MM.1S (cell line): ENCODE data around the gene SCP2.

Experiments
- DNase-seq: peaks from one replicate; pipeline ENCODE4 v3.0.0-alpha.2; 2015
- H2AFZ ChIP-seq: fragments of 300-600 bp; sonication (generic); 2 replicates; pipeline ENCODE4 v1.6.0; 2016; ENCODE audit warnings: antibody characterized with exemption, low read length
- H3F3A ChIP-seq: fragments of 300-600 bp; sonication (generic); 2 replicates; pipeline ENCODE4 v1.6.1; 2016; ENCODE audit warnings: mild to moderate bottlenecking, antibody characterized with exemption, low read length, moderate library complexity, mixed read lengths; ENCODE audit not compliant: insufficient read depth
- H3K27ac ChIP-seq: fragments of 300-600 bp; sonication (generic); 2 replicates; pipeline ENCODE4 v1.5.1; 2016; ENCODE audit warnings: mild to moderate bottlenecking, low read length
- H3K27me3 ChIP-seq: fragments of 300-600 bp; sonication (generic); replicated peaks from 2 replicates; pipeline ENCODE4 v1.6.0; 2016; ENCODE audit warnings: low read length; ENCODE audit not compliant: insufficient read depth
- H3K36me3 ChIP-seq: fragments of 300-600 bp; sonication (generic); replicated peaks from 2 replicates; pipeline ENCODE4 v1.6.1; 2016; ENCODE audit warnings: mild to moderate bottlenecking, low read length, mixed read lengths; ENCODE audit not compliant: insufficient read depth
- H3K4me1 ChIP-seq: fragments of 300-600 bp; sonication (generic); 2 replicates; pipeline ENCODE4 v1.6.1; 2016; ENCODE audit warnings: low read length, mixed read lengths
- H3K4me2 ChIP-seq: fragments of 300-600 bp; sonication (generic); 2 replicates; pipeline ENCODE4 v1.6.0; 2016; ENCODE audit warnings: low read depth, low read length
- H3K4me3 ChIP-seq: fragments of 300-600 bp; sonication (generic); 2 replicates; pipeline ENCODE4 v1.5.1; 2016; ENCODE audit warnings: low read length, mixed read lengths
- H3K79me2 ChIP-seq: fragments of 300-600 bp; sonication (generic); 2 replicates; pipeline ENCODE4 v1.6.1; 2016; ENCODE audit warnings: mixed run types, low read length, mixed read lengths
- H3K9ac ChIP-seq: fragments of 300-600 bp; sonication (generic); 2 replicates; pipeline ENCODE4 v1.6.1; 2016; ENCODE audit warnings: low read length, mixed read lengths
- H3K9me2 ChIP-seq: fragments of 300-600 bp; sonication (generic); replicated peaks from 2 replicates; pipeline ENCODE4 v1.6.1; 2016; ENCODE audit warnings: mild to moderate bottlenecking, low read length, mixed read lengths; ENCODE audit not compliant: insufficient read depth
- H3K9me3 ChIP-seq: fragments of 300-600 bp; sonication (generic); replicated peaks from 2 replicates; pipeline ENCODE4 v1.6.1; 2016; ENCODE audit warnings: mild to moderate bottlenecking, low read length, mixed read lengths; ENCODE audit not compliant: insufficient read depth
- H4K20me1 ChIP-seq: fragments of 300-600 bp; sonication (generic); 2 replicates; pipeline ENCODE4 v1.6.1; 2016; ENCODE audit warnings: mild to moderate bottlenecking, low read length, moderate library complexity, mixed read lengths; ENCODE audit not compliant: insufficient read depth
- CTCF ChIP-seq: fragments of 300-600 bp; sonication (generic); IDR thresholded peaks from 2 replicates; pipeline ENCODE4 v1.5.1; 2016; ENCODE audit warnings: antibody characterized with exemption, low read length, mixed read lengths
- EZH2 ChIP-seq: fragments of 300-600 bp; sonication (generic); optimal IDR thresholded peaks from 2 replicates; pipeline ENCODE3; 2017; ENCODE audit warnings: low read depth, mild to moderate bottlenecking, antibody characterized with exemption, low read length, mixed read lengths
- EZH2phosphoT487 ChIP-seq: fragments of 300-600 bp; sonication (generic); IDR thresholded peaks from 2 replicates; pipeline ENCODE4 v1.6.1; 2018; ENCODE audit warnings: antibody characterized with exemption, low read length

Gene SCP2

DNA sequence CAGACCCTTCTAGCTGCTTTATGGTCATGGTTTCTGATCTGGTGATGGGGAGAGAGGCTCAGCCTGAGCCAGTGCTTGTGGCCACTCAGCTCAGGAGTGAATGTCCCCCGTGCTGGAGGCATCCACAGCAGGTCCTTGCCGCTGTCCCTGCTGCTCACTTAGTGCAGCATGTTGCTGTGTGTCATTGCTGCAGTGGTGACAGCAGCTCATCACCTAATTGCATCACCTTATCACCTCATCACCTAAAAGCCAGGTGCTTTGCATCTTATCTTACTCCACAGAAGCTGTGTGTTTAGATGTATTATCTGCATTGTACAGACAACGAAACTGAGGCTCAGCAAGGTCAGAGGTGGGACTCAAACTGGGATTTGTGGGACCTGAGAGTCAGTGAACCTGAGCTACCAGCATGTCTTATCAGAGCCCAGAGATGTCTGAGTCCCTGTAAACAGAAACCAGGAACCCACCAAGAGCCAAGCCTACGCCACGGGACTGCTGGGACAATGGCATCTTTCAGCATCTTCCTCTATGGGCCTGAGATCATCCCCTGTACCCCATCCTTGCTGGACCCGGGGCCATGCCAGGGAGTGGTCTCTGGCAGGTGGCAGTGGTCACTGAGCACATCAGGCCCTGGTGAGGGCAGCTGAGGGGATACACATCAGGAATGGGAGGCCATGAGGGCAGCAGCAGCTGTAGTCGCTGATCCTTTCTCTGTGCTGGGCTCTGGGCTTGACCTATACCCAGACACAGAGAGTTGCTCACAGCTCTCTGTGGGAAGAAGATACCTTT lies 141.4 kb downstream of the SCP2 start:
- Histone ChIP-seq H3K79me2 (no peaks in the 10 kb centered on the region), H3K4me3 (no peak overlapping the region), H3K4me1 (no peaks in the 10 kb centered on the region), H4K20me1 (no peaks in the 10 kb centered on the region), H3K9ac (no peak overlapping the region), H3K27me3 (no peaks in the 10 kb centered on the region), H3K4me2 (no peak overlapping the region), H3K9me3 (no peaks in the 10 kb centered on the region), H3F3A (no peaks in the 10 kb centered on the region), H2AFZ (no peak overlapping the region), H3K27ac (no peak overlapping the region), H3K36me3 (no peaks in the 10 kb centered on the region), H3K9me2 (no peaks in the 10 kb centered on the region)
- TF ChIP-seq CTCF: no peak
- TF ChIP-seq EZH2phosphoT487: no peak
- TF ChIP-seq EZH2: no peak
- DNase-seq: no peak

DNA sequence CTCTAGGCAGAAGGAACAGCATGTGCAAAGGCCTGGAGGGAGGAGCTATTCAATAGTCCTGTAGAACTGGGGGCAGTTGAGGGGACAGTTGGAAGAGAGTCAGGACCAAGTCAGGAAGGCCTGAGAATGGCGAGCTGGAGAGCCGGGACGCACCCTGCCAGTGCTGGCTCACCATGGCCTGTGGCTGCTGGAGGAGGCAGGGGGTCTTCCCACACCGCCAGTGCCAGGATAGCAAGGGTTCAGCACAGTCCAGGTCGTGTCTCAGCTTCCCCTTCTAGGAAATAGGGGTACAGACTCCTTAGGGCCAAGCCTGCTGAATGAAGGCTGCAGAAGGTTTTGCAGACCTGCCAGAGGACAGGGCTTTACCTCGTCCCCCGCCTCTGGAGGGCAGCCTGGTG lies 142.2 kb downstream of the SCP2 start:
- no peak overlapping the region for H3K4me3 ChIP-seq
- no peak overlapping the region for H3K27ac ChIP-seq
- H3F3A ChIP-seq: no peaks in the 10 kb centered on the region

GRCh38 chr1:53069663-53070327 lies 142.7 kb downstream of the SCP2 start:
- H3K9me2 ChIP-seq: no peaks in the 10 kb centered on the region
- no peak for DNase-seq
- H3K27ac ChIP-seq: no peak overlapping the region
- TF ChIP-seq CTCF (no peak), EZH2 (no peak), EZH2phosphoT487 (no peak)
- no peaks in the 10 kb centered on the region for H4K20me1 ChIP-seq
- no peak overlapping the region for H2AFZ ChIP-seq
- no peaks in the 10 kb centered on the region for H3K27me3 ChIP-seq
- no peak overlapping the region for H3K4me3 ChIP-seq
- no peaks in the 10 kb centered on the region for H3K79me2 ChIP-seq
- H3F3A ChIP-seq: no peaks in the 10 kb centered on the region
- H3K36me3 ChIP-seq: no peaks in the 10 kb centered on the region
- H3K4me1 ChIP-seq: no peaks in the 10 kb centered on the region
- no peaks in the 10 kb centered on the region for H3K9me3 ChIP-seq
- no peak overlapping the region for H3K4me2 ChIP-seq
- no peak overlapping the region for H3K9ac ChIP-seq

More for the DNA sequence above, 142.2 kb downstream of the SCP2 start:
- Histone ChIP-seq H3K27me3 (no peaks in the 10 kb centered on the region), H4K20me1 (no peaks in the 10 kb centered on the region), H3K36me3 (no peaks in the 10 kb centered on the region), H3K4me1 (no peaks in the 10 kb centered on the region), H3K4me2 (no peak overlapping the region), H3K9me3 (no peaks in the 10 kb centered on the region), H3K9me2 (no peaks in the 10 kb centered on the region), H3K79me2 (no peaks in the 10 kb centered on the region), H3K9ac (no peak overlapping the region), H2AFZ (no peak overlapping the region)
- DNase-seq: no peak
- TF ChIP-seq EZH2 (no peak), CTCF (no peak), EZH2phosphoT487 (no peak)
